NT2/D1 (cell line): ENCODE measurements around the gene SNTA1.

Experiments used
- DNase-seq: peaks from one replicate; pipeline ENCODE4 v3.0.0-alpha.2; 2011; ENCODE audit warnings: low read depth, low spot score
- H3K27me3 ChIP-seq: 2 replicates; pipeline ENCODE4 v1.6.0; 2011; ENCODE audit warnings: mild to moderate bottlenecking; ENCODE audit not compliant: insufficient read length, insufficient read depth
- H3K36me3 ChIP-seq: 2 replicates; pipeline ENCODE4 v1.6.1; 2011; ENCODE audit warnings: mild to moderate bottlenecking, low read length, mixed read lengths; ENCODE audit not compliant: insufficient read depth, insufficient read length
- H3K4me1 ChIP-seq: 2 replicates; pipeline ENCODE4 v1.5.1; 2011; ENCODE audit not compliant: insufficient read depth, insufficient read length
- H3K4me3 ChIP-seq: 2 replicates; pipeline ENCODE4 v1.5.1; 2011; ENCODE audit warnings: low read depth; ENCODE audit not compliant: insufficient read length
- H3K9ac ChIP-seq: 2 replicates; pipeline ENCODE4 v1.6.0; 2011; ENCODE audit warnings: low read depth; ENCODE audit not compliant: insufficient read length
- H3K9me3 ChIP-seq: 2 replicates; pipeline ENCODE4 v1.5.1; 2011; ENCODE audit warnings: mild to moderate bottlenecking, low read length; ENCODE audit not compliant: insufficient read depth
- SUZ12 ChIP-seq: IDR thresholded peaks from 2 replicates; pipeline ENCODE4 v1.6.1; 2011; ENCODE audit not compliant: insufficient read length, insufficient read depth; ENCODE audit errors: extremely low read depth
- YY1 ChIP-seq: IDR thresholded peaks from 2 replicates; pipeline ENCODE4 v1.6.1; 2011; ENCODE audit not compliant: insufficient read length, insufficient read depth
- ZNF274 ChIP-seq: IDR thresholded peaks from 2 replicates; pipeline ENCODE4 v1.6.1; 2011; ENCODE audit warnings: mild to moderate bottlenecking, low read depth, low read length

Gene SNTA1

DNA sequence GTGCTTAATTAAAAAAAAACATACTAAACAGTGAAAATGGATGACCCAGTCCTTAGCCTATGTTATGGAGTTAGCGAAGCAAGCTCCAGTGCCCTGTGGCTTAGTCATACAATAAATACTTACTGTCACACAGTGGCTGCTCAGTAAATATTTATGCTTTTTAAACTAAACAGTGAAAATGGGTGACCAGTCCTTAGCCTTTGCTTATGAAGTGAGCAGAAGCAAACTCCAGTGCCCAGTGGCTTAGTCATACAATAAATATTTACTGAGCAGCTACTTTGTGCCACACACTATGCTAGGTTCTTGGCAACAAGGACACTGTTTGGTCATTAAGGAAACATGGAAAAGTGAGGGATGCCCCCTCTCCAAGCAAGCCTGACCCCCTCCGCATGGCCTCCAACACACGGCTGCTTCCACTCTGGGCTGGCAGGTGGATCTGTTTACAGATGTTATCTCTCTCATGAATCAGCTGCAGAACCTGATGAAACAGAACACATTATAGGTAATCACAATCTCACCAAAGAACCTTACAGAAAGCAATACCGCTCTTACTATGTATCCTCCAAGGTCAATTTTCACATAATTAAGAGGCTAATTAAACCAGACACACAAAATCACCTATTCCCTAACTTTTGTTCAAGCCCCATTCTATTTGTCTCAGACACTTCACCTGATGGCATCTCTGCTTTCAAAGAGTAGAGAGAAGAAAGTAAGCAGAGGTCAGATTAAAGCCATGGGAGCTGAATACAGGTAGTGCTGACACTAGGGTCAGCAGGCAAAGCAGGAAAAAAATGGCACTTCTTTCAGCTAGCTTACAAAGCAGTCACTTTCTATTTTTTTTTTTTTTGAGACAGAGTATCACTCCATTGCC, 69.6 kb downstream of the SNTA1 start:
- no peak overlapping the region for H3K4me3 ChIP-seq
- no peaks in the 10 kb centered on the region for H3K4me1 ChIP-seq
- no peak overlapping the region for H3K9ac ChIP-seq
- DNase-seq: no peak
- no peaks in the 10 kb centered on the region for H3K9me3 ChIP-seq
- TF ChIP-seq SUZ12 (no peak), ZNF274 (no peak), YY1 (no peak)
- H3K36me3 ChIP-seq: peaks cover 59% of the 10 kb centered on the region
- H3K27me3 ChIP-seq: no peaks in the 10 kb centered on the region

DNA sequence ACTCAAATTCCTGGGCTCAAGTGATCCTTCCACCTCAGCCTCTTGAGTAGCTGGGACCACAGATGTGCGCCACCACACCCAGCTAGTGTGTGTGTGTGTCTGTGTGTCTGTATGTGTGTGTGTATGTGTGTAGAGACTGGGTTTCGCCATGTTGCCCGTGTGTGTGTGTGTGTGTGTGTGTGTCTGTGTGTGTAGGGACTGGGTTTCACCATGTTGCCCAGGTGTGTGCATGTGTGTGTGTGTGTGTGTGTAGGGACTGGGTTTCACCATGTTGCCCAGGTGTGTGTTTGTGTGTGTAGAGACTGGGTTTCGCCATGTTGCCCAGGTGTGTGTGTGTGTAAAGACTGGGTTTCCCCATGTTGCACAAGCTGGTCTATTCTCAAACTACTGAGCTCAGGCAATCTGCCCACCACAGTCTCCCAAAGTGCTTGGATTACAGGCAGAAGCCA, 70.5 kb downstream of the SNTA1 start:
- TF ChIP-seq ZNF274 (no peak), SUZ12 (no peak), YY1 (no peak)
- Histone ChIP-seq H3K4me3 (no peak overlapping the region), H3K9me3 (no peaks in the 10 kb centered on the region), H3K27me3 (no peaks in the 10 kb centered on the region), H3K36me3 (peaks cover 55% of the 10 kb centered on the region), H3K9ac (no peak overlapping the region), H3K4me1 (no peaks in the 10 kb centered on the region)
- DNase-seq: no peak

DNA sequence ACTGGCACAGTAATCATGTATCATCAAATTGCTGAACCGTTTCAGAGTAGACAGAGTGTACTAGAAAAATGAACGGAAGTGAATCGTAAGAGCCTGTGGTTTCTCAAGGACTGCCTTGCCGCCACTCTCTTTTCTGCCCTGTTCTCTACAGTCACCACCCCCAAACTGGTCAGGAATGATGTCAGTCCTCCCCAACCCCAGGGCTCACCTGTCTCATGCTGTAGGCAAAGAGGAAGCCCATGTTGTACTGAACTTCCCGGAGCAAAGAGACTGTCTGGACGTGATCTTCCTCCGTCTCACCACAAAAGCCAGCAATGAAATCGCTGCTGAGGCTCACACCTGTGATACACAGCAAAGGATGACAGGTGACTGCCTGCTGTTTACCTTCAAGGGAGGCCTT, 73.3 kb downstream of the SNTA1 start:
- Histone ChIP-seq H3K36me3 (peaks cover 63% of the 10 kb centered on the region), H3K4me1 (no peaks in the 10 kb centered on the region), H3K27me3 (no peaks in the 10 kb centered on the region), H3K9me3 (no peaks in the 10 kb centered on the region), H3K4me3 (no peak overlapping the region), H3K9ac (no peak overlapping the region)
- no peak for DNase-seq
- TF ChIP-seq ZNF274 (no peak), YY1 (no peak)

DNA sequence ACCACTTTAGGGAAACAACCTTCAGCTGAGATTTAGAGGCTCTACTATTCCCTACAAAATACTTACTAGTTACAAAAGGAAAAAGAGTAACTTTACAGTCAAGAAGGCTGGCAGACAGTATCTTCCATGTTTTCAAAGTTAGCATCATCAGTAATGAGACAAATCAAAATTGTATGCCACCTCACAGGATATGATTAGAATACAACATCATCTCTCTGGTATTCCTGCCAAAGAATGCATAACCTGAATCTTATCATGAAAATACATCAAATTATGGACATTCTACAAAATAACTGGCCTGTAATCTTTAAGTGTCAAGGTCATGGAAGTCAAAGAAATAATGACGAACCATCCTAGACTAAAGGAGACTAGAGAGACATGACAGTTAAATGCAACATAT, 80.7 kb downstream of the SNTA1 start:
- Histone ChIP-seq H3K36me3 (peaks cover 60% of the 10 kb centered on the region), H3K27me3 (no peaks in the 10 kb centered on the region), H3K4me1 (no peaks in the 10 kb centered on the region), H3K9ac (no peak overlapping the region), H3K9me3 (no peaks in the 10 kb centered on the region), H3K4me3 (no peak overlapping the region)
- DNase-seq: no peak
- TF ChIP-seq YY1 (no peak), ZNF274 (no peak), SUZ12 (no peak)

DNA sequence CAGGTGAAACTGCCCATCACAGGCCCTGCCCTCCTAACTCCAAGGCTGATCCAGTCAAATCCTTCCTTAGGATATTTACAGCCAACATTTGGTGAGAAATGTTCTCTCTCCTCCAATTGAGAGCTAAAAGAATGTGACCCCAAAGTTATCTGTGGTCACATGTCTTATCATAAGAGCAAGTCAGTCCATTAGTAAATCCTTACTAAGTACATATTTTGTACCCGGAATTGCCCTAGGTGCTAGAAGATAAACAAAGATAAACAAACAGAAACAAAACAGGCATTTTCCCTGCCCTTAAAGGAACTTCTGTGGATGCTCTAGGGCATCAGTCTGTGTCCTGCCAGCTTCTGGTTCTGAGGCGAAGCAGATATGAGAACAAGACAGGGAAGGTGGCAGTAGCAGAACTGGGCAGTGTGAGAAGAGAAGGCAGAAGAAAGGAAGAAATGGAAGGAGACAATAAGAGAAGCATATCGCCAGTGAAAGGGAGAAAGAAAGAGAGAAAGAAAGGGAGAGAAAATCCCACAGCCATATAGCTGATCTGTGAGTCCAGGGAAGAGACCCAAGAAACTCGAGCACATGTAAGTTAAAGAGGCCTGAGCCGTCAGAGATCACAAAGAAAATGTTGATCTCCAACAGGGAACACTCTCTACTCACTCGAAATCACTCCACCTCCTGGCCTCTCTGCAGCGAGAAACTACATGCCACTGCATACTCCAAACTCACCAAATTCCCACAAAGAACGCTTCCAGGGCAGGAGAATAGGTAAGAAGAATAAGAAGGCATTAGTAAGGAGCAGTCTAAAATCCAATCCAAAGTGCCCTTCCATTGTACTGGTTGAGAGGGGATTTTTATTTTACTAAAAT, 83.9 kb downstream of the SNTA1 start:
- H3K9ac ChIP-seq: no peak overlapping the region
- H3K36me3 ChIP-seq: peaks cover 37% of the 10 kb centered on the region
- H3K27me3 ChIP-seq: no peaks in the 10 kb centered on the region
- no peaks in the 10 kb centered on the region for H3K4me1 ChIP-seq
- no peak for TF ChIP-seq SUZ12
- no peak for TF ChIP-seq YY1
- TF ChIP-seq ZNF274: no peak
- no peak for DNase-seq
- H3K9me3 ChIP-seq: no peaks in the 10 kb centered on the region
- no peak overlapping the region for H3K4me3 ChIP-seq
